Large intestine (tissue), 3 donors: ENCODE results near the gene TGDS. TPM values are rescaled to one million over a fixed set of nuclear protein-coding genes. Genes with fewer than 3 reads are reported as not detected.

ENCODE experiments used
- DNase-seq, 2 donors: peaks; one replicate each; pipeline versions ENCODE4 v3.0.0 to v3.0.0-alpha.2; 2013
- H3K27ac ChIP-seq: one replicate; pipeline ENCODE4 v1.5.1; 2013; ENCODE audit warnings: low read length
- H3K27me3 ChIP-seq: 2 replicates; pipeline ENCODE4 v1.6.1; 2013; ENCODE audit warnings: low read length; ENCODE audit not compliant: control insufficient read depth, insufficient read depth
- H3K36me3 ChIP-seq: 2 replicates; pipeline ENCODE4 v1.6.1; 2013; ENCODE audit warnings: low read length; ENCODE audit not compliant: control insufficient read depth, insufficient read depth
- H3K4me1 ChIP-seq: one replicate; pipeline ENCODE4 v1.6.1; 2013; ENCODE audit warnings: low read length; ENCODE audit not compliant: control insufficient read depth, insufficient read depth
- H3K4me3 ChIP-seq: one replicate; pipeline ENCODE4 v1.5.1; 2013; ENCODE audit warnings: low read length
- H3K9me3 ChIP-seq: one replicate; pipeline ENCODE4 v1.6.1; 2013; ENCODE audit warnings: mild to moderate bottlenecking, low read depth, low read length, moderate library complexity; ENCODE audit not compliant: control insufficient read depth
- WGBS: methylation state at CpG from one replicate; pipeline ENCODE4 v1.1.5; 2013; ENCODE audit warnings: low lambda C conversion rate; ENCODE audit not compliant: insufficient coverage; 5-methylcytosine and 5-hydroxymethylcytosine counted together
- polyA plus RNA-seq: library from polyadenylated mRNA; unstranded; fragments of 120-200 nt; gene quantifications from one replicate; pipeline ENCODE4 v1.2.1, GENCODE V29; 2013

TGDS gene
- polyA plus RNA-seq, 1 donor, result 21.6 TPM

DNA sequence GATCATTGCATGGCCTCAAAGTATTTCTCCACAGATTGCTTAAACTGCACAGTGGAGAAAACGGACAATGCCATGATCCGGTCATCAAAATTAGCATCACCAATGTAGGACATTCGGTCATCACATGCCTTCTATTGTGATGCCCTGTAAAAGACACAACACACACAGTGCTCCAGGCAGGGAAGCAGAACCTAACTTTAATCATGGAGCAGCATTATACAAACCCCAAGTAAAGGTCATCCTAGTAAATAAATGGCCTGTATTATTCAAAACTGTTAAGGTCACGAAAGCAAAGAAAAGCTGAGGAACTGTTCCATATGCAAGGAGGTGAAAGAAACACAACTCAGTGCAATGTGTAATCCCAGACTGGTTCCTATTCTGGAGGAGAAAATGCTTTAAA is 42.2 kb downstream of the TGDS start:
- Histone ChIP-seq H3K27me3 (no peaks in the 10 kb centered on the region), H3K36me3 (no peaks in the 10 kb centered on the region), H3K9me3 (no peaks in the 10 kb centered on the region), H3K27ac (no peak overlapping the region), H3K4me1 (peaks cover 5% of the 10 kb centered on the region), H3K4me3 (no peak overlapping the region)
- WGBS, result 100% methylated on average over 1 of the region's 4 CpGs
- DNase-seq, result no peak

DNA sequence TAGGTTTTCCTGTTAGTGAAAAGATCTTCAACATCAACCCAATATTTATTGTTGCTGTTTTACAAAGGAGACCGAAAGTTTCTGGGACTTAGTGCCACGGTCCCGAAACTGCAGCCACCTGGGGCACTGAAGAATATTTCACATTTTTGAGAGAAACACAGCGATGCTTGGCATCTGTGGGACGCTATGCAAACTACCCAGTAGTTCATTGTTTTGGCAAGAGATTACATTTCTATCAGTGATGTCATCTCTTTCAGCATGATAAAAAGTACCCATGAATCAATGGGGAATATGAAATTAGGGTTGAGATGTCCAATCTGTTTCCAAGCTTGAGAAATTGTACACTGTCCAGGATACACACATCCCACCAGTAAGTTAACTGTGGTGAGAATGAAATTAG is 43.9 kb downstream of the TGDS start:
- Histone ChIP-seq H3K27me3 (no peaks in the 10 kb centered on the region), H3K9me3 (no peaks in the 10 kb centered on the region), H3K4me1 (peaks cover 11% of the 10 kb centered on the region), H3K36me3 (no peaks in the 10 kb centered on the region), H3K4me3 (no peak overlapping the region), H3K27ac (no peak overlapping the region)
- DNase-seq, result no peak
- WGBS, result 82% methylated on average over 2 of the region's 5 CpGs

DNA sequence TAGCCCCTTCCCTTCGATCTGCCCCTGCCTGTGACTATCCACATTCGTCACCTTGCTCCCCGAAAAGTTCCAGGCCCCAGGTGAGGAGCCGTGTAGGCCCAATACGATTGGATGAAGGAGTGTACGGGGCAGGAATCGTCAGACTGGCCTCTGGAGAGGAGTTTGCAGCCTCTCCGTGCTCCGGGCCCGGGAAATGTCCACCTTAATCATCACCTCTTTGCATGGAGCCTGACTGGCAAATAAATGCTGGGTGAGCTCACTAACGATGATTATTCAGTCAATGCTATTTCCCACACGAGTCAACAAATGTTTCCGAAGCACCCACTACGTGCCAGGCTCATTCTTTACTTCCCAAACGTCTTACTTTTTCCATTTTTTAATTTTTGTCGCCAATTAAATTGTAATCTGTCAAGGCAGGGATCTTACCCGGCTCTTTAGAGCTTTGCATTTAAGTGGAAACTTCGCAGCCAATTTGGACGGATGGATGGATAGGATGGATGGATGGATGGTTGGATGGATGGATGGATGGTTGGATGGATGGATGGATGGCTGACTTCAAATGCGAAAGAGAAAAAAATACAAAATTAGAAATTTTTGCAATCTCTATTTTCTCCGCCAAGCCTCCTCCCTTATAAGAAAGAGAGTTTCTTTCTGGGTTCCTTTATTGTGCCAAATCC is 45.8 kb downstream of the TGDS start:
- WGBS, result 39% methylated on average over 7 of the region's 21 CpGs
- H3K27ac ChIP-seq, result peak overlapping the region; percentile 97
- H3K4me3 ChIP-seq, result peak overlapping the region; percentile 83
- no peaks in the 10 kb centered on the region for H3K9me3 ChIP-seq
- DNase-seq, result peak in 1 of 2 donors; percentile 33
- no peaks in the 10 kb centered on the region for H3K36me3 ChIP-seq
- H3K4me1 ChIP-seq, result peaks cover 16% of the 10 kb centered on the region
- H3K27me3 ChIP-seq, result no peaks in the 10 kb centered on the region

DNA sequence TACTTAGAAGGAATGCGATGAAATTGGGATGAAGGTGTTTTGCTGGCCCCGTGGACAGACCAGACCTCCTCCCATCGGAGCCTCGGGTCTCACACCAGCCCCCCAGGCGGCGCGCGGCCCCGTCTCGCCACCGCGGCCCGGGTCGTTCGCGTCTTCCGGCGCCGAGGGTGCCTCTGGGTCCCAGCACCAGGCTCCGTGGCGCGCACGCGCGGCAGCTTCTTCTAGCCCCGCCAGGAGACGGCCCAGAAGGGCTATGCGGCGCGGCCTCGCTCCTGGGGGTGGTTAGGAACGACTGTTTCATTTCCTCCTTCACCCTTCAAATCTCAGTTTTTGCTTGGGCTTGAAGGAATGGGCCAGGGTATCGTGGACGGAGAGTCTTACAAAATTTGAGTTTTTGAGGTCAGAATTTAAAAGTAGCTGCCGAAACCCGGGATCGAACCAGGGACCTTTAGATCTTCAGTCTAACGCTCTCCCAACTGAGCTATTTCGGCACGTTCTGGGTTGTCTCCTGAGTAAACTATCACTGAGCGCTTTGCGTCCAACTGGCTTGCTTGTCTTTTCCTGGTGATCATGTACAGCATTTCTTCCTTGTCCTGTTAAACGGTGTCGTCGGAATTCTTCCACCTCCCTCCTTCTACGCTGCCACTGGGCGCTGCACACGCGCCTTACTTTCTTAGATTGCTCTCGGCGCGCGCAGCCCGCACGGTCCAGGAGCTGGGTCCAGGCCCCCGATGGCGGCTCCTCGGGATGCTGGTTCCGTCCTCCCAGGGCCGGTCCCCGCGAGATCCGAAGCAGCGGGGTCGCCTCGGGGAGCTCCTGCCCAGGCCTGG is 46.5 kb downstream of the TGDS start:
- no peaks in the 10 kb centered on the region for H3K9me3 ChIP-seq
- DNase-seq, result peak; percentile 92 to 93
- H3K36me3 ChIP-seq, result no peaks in the 10 kb centered on the region
- no CpG with 5 or more reads among the region's 66 CpGs for WGBS
- H3K27ac ChIP-seq, result peak overlapping the region; percentile 97
- H3K4me3 ChIP-seq, result peak overlapping the region; percentile 83
- H3K27me3 ChIP-seq, result no peaks in the 10 kb centered on the region
- peaks cover 16% of the 10 kb centered on the region for H3K4me1 ChIP-seq

DNA sequence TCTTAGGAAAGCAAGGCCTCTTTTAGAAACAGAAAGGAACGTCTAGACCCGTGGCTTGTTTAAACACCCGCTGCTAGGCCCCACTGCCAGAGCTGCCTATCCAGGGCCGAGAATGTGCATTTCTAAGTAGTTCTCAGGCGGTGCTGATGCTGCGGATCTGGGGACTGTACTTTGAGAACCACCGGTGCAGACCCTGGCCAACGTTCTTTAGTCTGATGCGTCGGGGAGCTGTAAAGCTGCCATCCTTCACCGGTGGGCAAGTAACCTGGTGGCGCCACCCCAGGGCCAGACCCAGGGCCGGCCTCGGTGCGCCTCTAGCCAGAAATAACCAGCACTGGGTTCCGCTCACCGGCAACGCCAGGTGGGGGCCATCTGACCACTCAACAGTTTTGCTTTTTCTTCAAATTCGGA is 47.1 kb downstream of the TGDS start:
- Histone ChIP-seq H3K4me1 (peaks cover 16% of the 10 kb centered on the region), H3K27ac (peak overlapping the region; percentile 97), H3K4me3 (peak overlapping the region; percentile 83), H3K36me3 (no peaks in the 10 kb centered on the region), H3K27me3 (no peaks in the 10 kb centered on the region), H3K9me3 (no peaks in the 10 kb centered on the region)
- DNase-seq, result peak; percentile 31 to 83
- no CpG with 5 or more reads among the region's 19 CpGs for WGBS

DNA sequence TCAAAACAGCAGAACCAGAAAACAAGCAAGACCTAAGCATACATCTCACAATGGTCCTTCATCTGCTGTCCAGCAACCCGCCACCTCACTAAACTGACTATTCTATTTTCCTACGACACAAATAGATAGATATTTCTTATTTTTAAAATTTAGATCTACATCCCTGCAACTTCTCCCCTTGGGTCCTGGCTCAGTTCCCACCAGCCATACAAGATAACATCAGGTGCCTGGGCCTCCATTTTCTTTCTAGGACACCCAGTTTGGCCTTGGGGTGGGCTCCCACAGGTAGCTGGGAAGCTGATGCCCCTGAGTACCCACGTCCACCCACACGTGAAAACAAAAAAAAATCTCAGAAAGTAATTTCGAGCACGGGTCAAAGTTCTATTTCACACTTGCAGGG is 47.6 kb downstream of the TGDS start:
- peak overlapping the region; percentile 97 for H3K27ac ChIP-seq
- H3K4me3 ChIP-seq, result peak overlapping the region; percentile 83
- H3K36me3 ChIP-seq, result no peaks in the 10 kb centered on the region
- WGBS, result 67% methylated on average over 3 of the region's 6 CpGs
- H3K27me3 ChIP-seq, result no peaks in the 10 kb centered on the region
- no peak for DNase-seq
- H3K4me1 ChIP-seq, result peaks cover 16% of the 10 kb centered on the region
- no peaks in the 10 kb centered on the region for H3K9me3 ChIP-seq

DNA sequence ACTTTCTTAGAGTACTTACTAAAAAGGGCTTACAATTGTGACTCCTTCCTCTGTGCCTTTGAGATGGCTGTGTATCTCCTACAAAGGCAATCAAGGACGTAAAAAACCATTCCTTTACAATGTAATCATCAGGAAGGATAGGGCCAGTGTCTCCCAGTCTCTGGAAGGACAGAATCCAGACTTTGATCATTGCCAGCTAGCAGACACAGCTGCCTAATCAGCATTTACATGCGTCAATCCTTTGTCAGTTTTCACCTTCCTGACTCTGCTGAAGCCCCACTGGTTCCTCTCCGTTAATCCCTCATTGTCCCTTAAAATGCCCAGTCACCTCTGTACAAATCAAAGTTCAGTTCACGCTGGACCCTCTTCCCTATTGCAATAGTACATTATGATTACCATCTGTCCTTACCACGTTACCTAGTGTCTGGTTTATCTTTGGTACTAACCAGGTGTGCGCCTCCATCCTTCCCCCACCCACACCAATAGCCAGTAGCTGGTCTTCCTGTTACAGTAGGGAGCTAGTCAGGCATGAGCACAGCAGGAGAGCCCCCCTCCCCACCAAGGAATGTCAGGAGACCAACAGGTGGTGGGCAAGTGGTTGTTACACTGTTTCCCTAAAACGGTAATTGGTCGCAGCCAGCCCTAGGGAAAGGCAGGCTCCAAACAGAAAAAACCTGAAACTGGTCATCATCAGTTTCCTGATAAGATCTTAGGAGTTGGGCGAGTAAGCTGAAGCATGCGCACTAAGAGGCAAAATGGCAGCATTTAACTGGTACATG is 49.7 kb downstream of the TGDS start:
- peaks cover 16% of the 10 kb centered on the region for H3K4me1 ChIP-seq
- peak; percentile 48 to 74 for DNase-seq
- H3K9me3 ChIP-seq, result no peaks in the 10 kb centered on the region
- peak overlapping the region; percentile 51 for H3K27ac ChIP-seq
- 60% methylated on average over 1 of the region's 10 CpGs for WGBS
- no peak overlapping the region for H3K4me3 ChIP-seq
- no peaks in the 10 kb centered on the region for H3K36me3 ChIP-seq
- H3K27me3 ChIP-seq, result no peaks in the 10 kb centered on the region

DNA sequence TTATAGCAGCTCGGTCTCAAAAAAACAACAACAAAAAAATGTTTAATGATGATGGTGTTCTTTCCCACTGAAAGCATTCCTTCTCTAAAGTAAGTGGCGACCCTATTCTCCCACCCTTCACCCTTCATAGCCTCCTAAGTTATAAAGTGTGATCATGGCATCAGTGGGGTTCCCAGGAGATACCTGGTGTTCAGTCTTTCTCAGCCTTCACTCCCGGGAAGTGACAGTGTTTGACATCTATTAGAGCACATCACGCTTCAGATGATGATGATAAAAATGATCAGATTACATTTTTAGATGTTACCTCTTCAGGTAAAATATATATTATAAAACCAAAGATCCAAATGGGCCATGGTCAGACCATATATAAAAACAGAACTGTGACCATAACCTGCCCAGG is 51.0 kb downstream of the TGDS start:
- Histone ChIP-seq H3K4me1 (peaks cover 11% of the 10 kb centered on the region), H3K9me3 (no peaks in the 10 kb centered on the region), H3K27me3 (no peaks in the 10 kb centered on the region), H3K27ac (no peak overlapping the region), H3K36me3 (no peaks in the 10 kb centered on the region), H3K4me3 (no peak overlapping the region)
- no peak for DNase-seq
- WGBS, result no CpG with 5 or more reads among the region's 4 CpGs

DNA sequence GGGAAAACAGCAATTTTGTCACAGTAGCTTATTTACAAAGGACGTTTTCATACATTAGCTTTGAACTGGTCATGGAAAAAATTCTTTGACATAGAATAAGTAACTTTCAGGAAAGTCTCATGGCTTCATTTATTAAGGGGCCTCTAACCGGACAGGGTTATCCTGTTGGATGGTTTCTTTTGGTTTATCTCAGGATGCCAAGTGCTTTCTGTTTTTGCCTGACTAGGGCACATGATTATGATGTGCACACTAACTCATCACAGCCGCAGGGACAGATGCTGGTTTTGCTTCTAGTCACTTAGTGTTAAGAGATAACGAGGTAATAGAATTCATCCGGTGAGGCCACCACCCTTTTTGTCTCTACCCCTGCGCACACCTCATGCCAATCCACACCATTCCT is 53.0 kb downstream of the TGDS start:
- no peaks in the 10 kb centered on the region for H3K36me3 ChIP-seq
- no peak overlapping the region for H3K4me3 ChIP-seq
- no peaks in the 10 kb centered on the region for H3K9me3 ChIP-seq
- peaks cover 9% of the 10 kb centered on the region for H3K27me3 ChIP-seq
- peaks cover 5% of the 10 kb centered on the region for H3K4me1 ChIP-seq
- 80% methylated on average over 2 of the region's 6 CpGs for WGBS
- H3K27ac ChIP-seq, result no peak overlapping the region
- DNase-seq, result no peak
